Measurements from ENCODE around the gene CHST5. TPM values are rescaled to one million over a fixed set of nuclear protein-coding genes. Genes with fewer than 3 reads are reported as not detected.

Gene CHST5
- polyA plus RNA-seq, 3 donors, result not detected

GRCh38 chr16:75534560-75535205 is 1.2 kb downstream of the CHST5 start:
- no peak overlapping the region for H3K27ac Mint-ChIP-seq
- no peaks in the 10 kb centered on the region for H3K27me3 ChIP-seq (ENCODE audit: control insufficient read depth in 2 of 2, insufficient read depth in 2 of 2, low read length in 2 of 2)
- no peaks in the 10 kb centered on the region for H3K36me3 ChIP-seq (replicated peaks in 1 of 2; ENCODE audit: control insufficient read depth in 1 of 2, insufficient read depth in 2 of 2, low read length in 2 of 2)
- H3K4me2 ChIP-seq (replicated peaks; ENCODE audit: extremely low read depth, low read length, poor library complexity, severe bottlenecking), result no peak overlapping the region
- H3K79me2 ChIP-seq (ENCODE audit: insufficient read depth, low read length), result no peaks in the 10 kb centered on the region
- no peaks in the 10 kb centered on the region for H3K36me3 Mint-ChIP-seq
- intact Hi-C loops (cut with micrococcal nuclease), result no loop called here
- no peak overlapping the region for H3K4me3 ChIP-seq (replicated peaks in 1 of 3; ENCODE audit: low read depth in 2 of 3, low read length in 3 of 3)
- no peaks in the 10 kb centered on the region for H3K4me1 Mint-ChIP-seq
- H2AFZ ChIP-seq (ENCODE audit: insufficient read depth, low read depth, low read length, poor library complexity, severe bottlenecking), result no peak overlapping the region
- H3K9me3 ChIP-seq (replicated peaks in 1 of 2; ENCODE audit: control insufficient read depth in 1 of 2, insufficient read depth in 1 of 2, low read length in 2 of 2), result no peaks in the 10 kb centered on the region
- no peaks in the 10 kb centered on the region for H3K4me1 ChIP-seq (ENCODE audit: control insufficient read depth in 1 of 2, insufficient read depth in 2 of 2, low read length in 2 of 2)
- no peaks in the 10 kb centered on the region for H4K20me1 ChIP-seq (ENCODE audit: insufficient read depth, low read length)
- peaks cover 0 to 4% (median 0%) of the 10 kb centered on the region in 7 donors for H3K9me3 Mint-ChIP-seq
- H3K4me3 Mint-ChIP-seq, result no peak overlapping the region
- no peak overlapping the region for H3K27ac ChIP-seq (ENCODE audit: low read depth in 1 of 2, low read length in 2 of 2)
- no peak overlapping the region for H3K9ac ChIP-seq (ENCODE audit: insufficient read depth, low read length, poor library complexity, severe bottlenecking)
- peaks cover 0 to 4% (median 4%) of the 10 kb centered on the region in 3 donors for H3K27me3 Mint-ChIP-seq (ENCODE audit: low read depth in 3 of 3)
- WGBS (ENCODE audit: insufficient coverage), result 90% methylated on average over 19 of the region's 19 CpGs
- TF ChIP-seq, protein P1, sequence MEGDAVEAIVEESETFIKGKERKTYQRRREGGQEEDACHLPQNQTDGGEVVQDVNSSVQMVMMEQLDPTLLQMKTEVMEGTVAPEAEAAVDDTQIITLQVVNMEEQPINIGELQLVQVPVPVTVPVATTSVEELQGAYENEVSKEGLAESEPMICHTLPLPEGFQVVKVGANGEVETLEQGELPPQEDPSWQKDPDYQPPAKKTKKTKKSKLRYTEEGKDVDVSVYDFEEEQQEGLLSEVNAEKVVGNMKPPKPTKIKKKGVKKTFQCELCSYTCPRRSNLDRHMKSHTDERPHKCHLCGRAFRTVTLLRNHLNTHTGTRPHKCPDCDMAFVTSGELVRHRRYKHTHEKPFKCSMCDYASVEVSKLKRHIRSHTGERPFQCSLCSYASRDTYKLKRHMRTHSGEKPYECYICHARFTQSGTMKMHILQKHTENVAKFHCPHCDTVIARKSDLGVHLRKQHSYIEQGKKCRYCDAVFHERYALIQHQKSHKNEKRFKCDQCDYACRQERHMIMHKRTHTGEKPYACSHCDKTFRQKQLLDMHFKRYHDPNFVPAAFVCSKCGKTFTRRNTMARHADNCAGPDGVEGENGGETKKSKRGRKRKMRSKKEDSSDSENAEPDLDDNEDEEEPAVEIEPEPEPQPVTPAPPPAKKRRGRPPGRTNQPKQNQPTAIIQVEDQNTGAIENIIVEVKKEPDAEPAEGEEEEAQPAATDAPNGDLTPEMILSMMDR (IDR thresholded peaks at IDR 0.05), result no peak
- no peak for DNase-seq

DNA sequence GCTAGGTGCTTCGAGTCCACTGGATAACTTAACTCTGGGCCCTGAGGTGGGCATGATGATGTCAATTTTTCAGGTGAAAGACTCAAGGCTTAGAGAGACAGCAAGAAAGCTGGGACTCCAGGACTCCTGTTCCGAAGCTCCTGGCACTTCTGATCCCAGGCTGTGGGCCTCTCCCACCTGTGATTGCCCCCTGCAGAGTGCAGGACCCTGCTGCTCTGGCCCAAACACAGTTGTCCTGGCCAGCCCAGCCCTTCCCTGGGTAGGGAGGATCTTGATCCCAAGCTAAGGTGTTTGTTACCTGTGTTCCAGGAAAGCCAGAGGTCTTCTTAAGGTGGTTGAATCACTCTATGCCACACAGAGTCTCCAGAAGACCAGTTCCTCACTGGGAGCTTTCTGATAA is 3.1 kb downstream of the CHST5 start:
- Mint-ChIP-seq H3K4me3 (no peak overlapping the region), H3K27ac (no peak overlapping the region), H3K4me1 (no peaks in the 10 kb centered on the region), H3K27me3 (ENCODE audit: low read depth in 3 of 3) (peaks cover 0 to 4% (median 4%) of the 10 kb centered on the region in 3 donors), H3K36me3 (no peaks in the 10 kb centered on the region), H3K9me3 (peaks cover 0 to 8% (median 3%) of the 10 kb centered on the region in 7 donors)
- DNase-seq, result no peak
- no peak overlapping the region for H3K4me3 ChIP-seq (replicated peaks in 1 of 3; ENCODE audit: low read depth in 2 of 3, low read length in 3 of 3)
- H3K27me3 ChIP-seq (ENCODE audit: control insufficient read depth in 2 of 2, insufficient read depth in 2 of 2, low read length in 2 of 2), result no peaks in the 10 kb centered on the region
- no peaks in the 10 kb centered on the region for H4K20me1 ChIP-seq (ENCODE audit: insufficient read depth, low read length)
- no peak overlapping the region for H3K27ac ChIP-seq (ENCODE audit: low read depth in 1 of 2, low read length in 2 of 2)
- WGBS (ENCODE audit: insufficient coverage), result 86% methylated on average over 2 of the region's 2 CpGs
- no peak overlapping the region for H3K9ac ChIP-seq (ENCODE audit: insufficient read depth, low read length, poor library complexity, severe bottlenecking)
- H2AFZ ChIP-seq (ENCODE audit: insufficient read depth, low read depth, low read length, poor library complexity, severe bottlenecking), result no peak overlapping the region
- no peaks in the 10 kb centered on the region for H3K79me2 ChIP-seq (ENCODE audit: insufficient read depth, low read length)
- intact Hi-C loops (cut with micrococcal nuclease), result no loop called here
- H3K9me3 ChIP-seq (replicated peaks in 1 of 2; ENCODE audit: control insufficient read depth in 1 of 2, insufficient read depth in 1 of 2, low read length in 2 of 2), result no peaks in the 10 kb centered on the region
- H3K36me3 ChIP-seq (replicated peaks in 1 of 2; ENCODE audit: control insufficient read depth in 1 of 2, insufficient read depth in 2 of 2, low read length in 2 of 2), result no peaks in the 10 kb centered on the region
- H3K4me1 ChIP-seq (ENCODE audit: control insufficient read depth in 1 of 2, insufficient read depth in 2 of 2, low read length in 2 of 2), result no peaks in the 10 kb centered on the region
- TF ChIP-seq, protein P1 (IDR thresholded peaks at IDR 0.05), result no peak
- no peak overlapping the region for H3K4me2 ChIP-seq (replicated peaks; ENCODE audit: extremely low read depth, low read length, poor library complexity, severe bottlenecking)

All from CD14-positive monocyte (primary cell).